Fibroblast of the aortic adventitia (primary cell): ENCODE data around the gene SDHB. TPM values are rescaled to one million over a fixed set of nuclear protein-coding genes. Genes with fewer than 3 reads are reported as not detected.
A peak's percentile ranks its signal among the peaks of the same experiment; 100 is the strongest.

Experiments
- DNase-seq: peaks from one replicate; pipeline ENCODE4 v3.0.0-alpha.2; 2010; ENCODE audit warnings: low read depth
- H3K4me3 ChIP-seq: 2 replicates; pipeline ENCODE4 v1.5.1; 2011; ENCODE audit warnings: low read depth, mild to moderate bottlenecking, control low read depth, low read length, moderate library complexity
- total RNA-seq: library from RNA; depleted of rRNA; stranded (reverse); fragments of >200 nt; gene quantifications from 2 replicates; pipeline ENCODE4 v1.2.3, GENCODE V29; 2012; ENCODE audit warnings: low replicate concordance
- TF ChIP-seq, protein P1 (sequence below): IDR thresholded peaks from 2 replicates; pipeline ENCODE4 v1.5.1; 2011; ENCODE audit warnings: mild to moderate bottlenecking, low read length, control low read depth, inconsistent platforms; ENCODE audit not compliant: insufficient read depth

SDHB gene
- total RNA-seq, 1 donor, result 106 TPM

DNA sequence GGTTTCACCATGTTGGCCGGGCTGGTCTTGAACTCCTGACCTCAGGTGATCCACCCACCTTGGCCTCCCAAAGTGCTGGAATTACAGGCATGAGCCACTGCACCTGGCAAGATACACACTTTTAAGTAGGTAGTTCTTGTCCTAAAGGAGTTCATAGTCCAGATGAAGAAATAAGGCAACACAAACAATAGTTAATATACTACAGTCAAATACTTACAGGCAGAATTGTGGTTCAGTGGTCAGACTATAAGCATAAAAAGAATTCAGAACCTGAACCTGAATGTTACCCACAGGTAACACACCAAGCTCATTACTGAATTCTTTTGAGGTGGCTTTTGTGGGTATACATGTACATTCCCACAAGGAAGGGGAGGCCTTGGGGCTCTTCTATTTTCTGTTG lies 1.8 kb downstream of the SDHB start:
- no peak overlapping the region for H3K4me3 ChIP-seq
- TF ChIP-seq, protein P1, sequence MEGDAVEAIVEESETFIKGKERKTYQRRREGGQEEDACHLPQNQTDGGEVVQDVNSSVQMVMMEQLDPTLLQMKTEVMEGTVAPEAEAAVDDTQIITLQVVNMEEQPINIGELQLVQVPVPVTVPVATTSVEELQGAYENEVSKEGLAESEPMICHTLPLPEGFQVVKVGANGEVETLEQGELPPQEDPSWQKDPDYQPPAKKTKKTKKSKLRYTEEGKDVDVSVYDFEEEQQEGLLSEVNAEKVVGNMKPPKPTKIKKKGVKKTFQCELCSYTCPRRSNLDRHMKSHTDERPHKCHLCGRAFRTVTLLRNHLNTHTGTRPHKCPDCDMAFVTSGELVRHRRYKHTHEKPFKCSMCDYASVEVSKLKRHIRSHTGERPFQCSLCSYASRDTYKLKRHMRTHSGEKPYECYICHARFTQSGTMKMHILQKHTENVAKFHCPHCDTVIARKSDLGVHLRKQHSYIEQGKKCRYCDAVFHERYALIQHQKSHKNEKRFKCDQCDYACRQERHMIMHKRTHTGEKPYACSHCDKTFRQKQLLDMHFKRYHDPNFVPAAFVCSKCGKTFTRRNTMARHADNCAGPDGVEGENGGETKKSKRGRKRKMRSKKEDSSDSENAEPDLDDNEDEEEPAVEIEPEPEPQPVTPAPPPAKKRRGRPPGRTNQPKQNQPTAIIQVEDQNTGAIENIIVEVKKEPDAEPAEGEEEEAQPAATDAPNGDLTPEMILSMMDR, result no peak
- DNase-seq, result no peak

DNA sequence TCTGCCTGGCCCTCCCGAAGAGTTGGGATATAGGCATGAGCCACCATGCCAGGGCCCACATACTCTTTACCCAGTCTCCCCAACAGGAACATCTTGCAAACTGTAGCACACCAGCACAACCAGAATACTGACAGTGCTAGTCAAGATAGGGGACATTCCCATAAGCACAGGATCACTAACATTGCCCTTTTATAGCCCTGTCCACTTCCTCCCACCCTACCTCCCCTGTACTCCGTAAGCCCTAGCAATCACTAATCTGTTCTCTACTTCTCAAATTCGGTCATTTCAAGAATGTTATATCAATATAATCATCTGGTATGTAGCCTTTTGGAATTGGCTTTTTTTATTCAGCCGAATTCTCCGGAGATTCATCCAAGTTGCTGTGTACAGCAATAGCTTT lies 5.9 kb downstream of the SDHB start:
- DNase-seq, result no peak
- no peak overlapping the region for H3K4me3 ChIP-seq
- TF ChIP-seq, protein P1, result no peak

DNA sequence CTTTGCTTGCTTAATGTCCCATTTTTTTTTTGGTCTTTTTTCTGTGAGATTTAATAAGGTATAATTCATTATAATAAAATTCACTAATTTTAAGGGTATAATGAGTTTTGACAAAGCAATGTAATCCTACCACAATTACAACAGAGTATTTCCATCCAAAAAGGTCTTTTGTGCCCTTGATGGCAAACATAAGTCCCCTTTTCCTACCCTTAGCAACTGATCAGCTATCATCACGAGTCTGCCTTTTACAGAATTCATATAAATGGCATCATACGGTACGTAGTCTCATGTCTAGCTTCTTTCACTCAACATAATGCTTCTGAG lies 7.5 kb downstream of the SDHB start:
- DNase-seq, result no peak
- TF ChIP-seq, protein P1, result no peak
- no peak overlapping the region for H3K4me3 ChIP-seq

GRCh38 chr1:17045634-17046333 lies 8.0 kb downstream of the SDHB start:
- TF ChIP-seq, protein P1, result peak; percentile 84
- H3K4me3 ChIP-seq, result peak overlapping the region; percentile 23
- peak; percentile 83 for DNase-seq

- no peak overlapping the region for H3K4me3 ChIP-seq
- DNase-seq, result no peak
- TF ChIP-seq, protein P1, result no peak
Observed at GRCh38 chr1:17045150-17045549, 8.7 kb downstream of the SDHB start.

GRCh38 chr1:17043676-17044075 lies 10.2 kb downstream of the SDHB start:
- DNase-seq, result no peak
- TF ChIP-seq, protein P1, result no peak
- no peak overlapping the region for H3K4me3 ChIP-seq

DNA sequence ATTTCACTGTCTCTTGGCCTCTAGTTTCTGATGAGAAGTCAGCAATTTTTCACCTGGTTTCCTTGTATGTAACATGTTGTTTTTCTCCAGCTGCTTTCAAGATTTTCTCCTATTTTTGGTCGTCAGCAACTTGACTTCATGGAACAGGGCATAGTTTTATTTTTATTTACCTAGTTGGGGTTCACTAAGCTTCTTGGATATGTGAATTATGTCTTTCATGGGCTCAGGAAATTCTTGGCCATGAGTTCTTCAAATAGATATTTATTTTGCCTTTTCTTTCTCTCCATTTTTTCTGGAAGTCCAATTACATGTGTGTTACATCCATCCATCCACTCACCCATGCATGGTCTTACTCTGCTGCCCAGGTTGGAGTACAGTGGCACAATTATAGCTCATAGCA lies 13.7 kb downstream of the SDHB start:
- TF ChIP-seq, protein P1, result no peak
- no peak overlapping the region for H3K4me3 ChIP-seq
- DNase-seq, result no peak
